ENCODE measurements around the gene MYMK.

- TF ChIP-seq, protein P1, sequence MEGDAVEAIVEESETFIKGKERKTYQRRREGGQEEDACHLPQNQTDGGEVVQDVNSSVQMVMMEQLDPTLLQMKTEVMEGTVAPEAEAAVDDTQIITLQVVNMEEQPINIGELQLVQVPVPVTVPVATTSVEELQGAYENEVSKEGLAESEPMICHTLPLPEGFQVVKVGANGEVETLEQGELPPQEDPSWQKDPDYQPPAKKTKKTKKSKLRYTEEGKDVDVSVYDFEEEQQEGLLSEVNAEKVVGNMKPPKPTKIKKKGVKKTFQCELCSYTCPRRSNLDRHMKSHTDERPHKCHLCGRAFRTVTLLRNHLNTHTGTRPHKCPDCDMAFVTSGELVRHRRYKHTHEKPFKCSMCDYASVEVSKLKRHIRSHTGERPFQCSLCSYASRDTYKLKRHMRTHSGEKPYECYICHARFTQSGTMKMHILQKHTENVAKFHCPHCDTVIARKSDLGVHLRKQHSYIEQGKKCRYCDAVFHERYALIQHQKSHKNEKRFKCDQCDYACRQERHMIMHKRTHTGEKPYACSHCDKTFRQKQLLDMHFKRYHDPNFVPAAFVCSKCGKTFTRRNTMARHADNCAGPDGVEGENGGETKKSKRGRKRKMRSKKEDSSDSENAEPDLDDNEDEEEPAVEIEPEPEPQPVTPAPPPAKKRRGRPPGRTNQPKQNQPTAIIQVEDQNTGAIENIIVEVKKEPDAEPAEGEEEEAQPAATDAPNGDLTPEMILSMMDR (IDR thresholded peaks at IDR 0.05), result no peak
- TF ChIP-seq EP300 (IDR thresholded peaks at IDR 0.05) (no peak), POLR2AphosphoS5 (IDR thresholded peaks at IDR 0.05) (no peak), POLR2A (IDR thresholded peaks at IDR 0.05) (no peak)
Measured at GRCh38 chr9:133572821-133573361, 48.1 kb upstream of the MYMK start.

Data from sigmoid colon (tissue), 4 donors.